KG1 (cell line): Measurements from ENCODE around the gene SGTA.

Experiments used
- DNase-seq: peaks from one replicate; lab custom pipeline; 2025; lab: John Stamatoyannopoulos, UW

The SGTA gene

GRCh38 chr19:2706251-2706650 lies 76.8 kb downstream of the SGTA start:
- no peak for DNase-seq
